B cell (primary cell): ENCODE results near the gene LAX1.

Experiments used
- EZH2 ChIP-seq: IDR thresholded peaks from 2 replicates; pipeline ENCODE4 v1.6.1; 2012; ENCODE audit warnings: borderline replicate concordance, low read depth, mild to moderate bottlenecking, moderate library complexity, low read length; ENCODE audit not compliant: insufficient read depth, poor library complexity, severe bottlenecking
- TF ChIP-seq, protein P1 (sequence below): fragments of 200-600 bp; IDR thresholded peaks from one replicate; pipeline ENCODE4 v1.8.0; 2022; ENCODE audit warnings: antibody characterized with exemption, mild to moderate bottlenecking

DNA sequence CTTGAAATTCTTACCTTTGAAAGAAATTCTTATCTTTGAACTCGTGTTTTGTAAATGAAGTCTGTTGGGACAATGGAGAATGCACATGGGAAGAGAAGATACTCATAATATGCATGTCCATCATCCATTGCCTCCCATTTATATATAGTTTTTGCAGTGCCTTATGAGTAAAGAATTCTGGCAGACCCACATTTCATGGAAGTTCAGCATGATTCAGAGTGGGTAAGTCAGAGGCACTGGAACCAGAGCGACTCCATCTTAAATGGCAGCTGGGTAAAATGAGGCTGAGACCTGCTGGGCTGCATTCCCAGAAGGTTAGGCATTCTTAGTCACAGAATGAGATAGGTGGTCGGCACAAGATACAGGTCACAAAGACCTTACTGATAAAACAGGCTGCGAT, 13.8 kb downstream of the LAX1 start:
- TF ChIP-seq, protein P1, sequence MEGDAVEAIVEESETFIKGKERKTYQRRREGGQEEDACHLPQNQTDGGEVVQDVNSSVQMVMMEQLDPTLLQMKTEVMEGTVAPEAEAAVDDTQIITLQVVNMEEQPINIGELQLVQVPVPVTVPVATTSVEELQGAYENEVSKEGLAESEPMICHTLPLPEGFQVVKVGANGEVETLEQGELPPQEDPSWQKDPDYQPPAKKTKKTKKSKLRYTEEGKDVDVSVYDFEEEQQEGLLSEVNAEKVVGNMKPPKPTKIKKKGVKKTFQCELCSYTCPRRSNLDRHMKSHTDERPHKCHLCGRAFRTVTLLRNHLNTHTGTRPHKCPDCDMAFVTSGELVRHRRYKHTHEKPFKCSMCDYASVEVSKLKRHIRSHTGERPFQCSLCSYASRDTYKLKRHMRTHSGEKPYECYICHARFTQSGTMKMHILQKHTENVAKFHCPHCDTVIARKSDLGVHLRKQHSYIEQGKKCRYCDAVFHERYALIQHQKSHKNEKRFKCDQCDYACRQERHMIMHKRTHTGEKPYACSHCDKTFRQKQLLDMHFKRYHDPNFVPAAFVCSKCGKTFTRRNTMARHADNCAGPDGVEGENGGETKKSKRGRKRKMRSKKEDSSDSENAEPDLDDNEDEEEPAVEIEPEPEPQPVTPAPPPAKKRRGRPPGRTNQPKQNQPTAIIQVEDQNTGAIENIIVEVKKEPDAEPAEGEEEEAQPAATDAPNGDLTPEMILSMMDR: no peak
- TF ChIP-seq EZH2: no peak
